Fibroblast of skin of scalp (primary cell): ENCODE results near the gene FAM20C.

Experiments used
- DNase-seq: peaks from one replicate; pipeline ENCODE4 v3.0.0-alpha.2; 2013

Gene FAM20C

GRCh38 chr7:159370-160270 is 32.8 kb upstream of the FAM20C start:
- no peak for DNase-seq

GRCh38 chr7:160958-161725 is 31.2 kb upstream of the FAM20C start:
- DNase-seq: no peak

- no peak for DNase-seq
These were observed 29.6 kb upstream of the FAM20C start for GRCh38 chr7:162632-163297.

- no peak for DNase-seq
These were observed 29.1 kb upstream of the FAM20C start for GRCh38 chr7:163298-163695.

- no peak for DNase-seq
These were observed 28.1 kb upstream of the FAM20C start for GRCh38 chr7:163971-164881.

GRCh38 chr7:164882-165660 is 27.3 kb upstream of the FAM20C start:
- no peak for DNase-seq

GRCh38 chr7:165661-166337 is 26.6 kb upstream of the FAM20C start:
- DNase-seq: no peak

GRCh38 chr7:166338-167060 is 25.9 kb upstream of the FAM20C start:
- no peak for DNase-seq

GRCh38 chr7:167090-167855 is 25.1 kb upstream of the FAM20C start:
- DNase-seq: no peak

GRCh38 chr7:167976-168791 is 24.2 kb upstream of the FAM20C start:
- DNase-seq: no peak

GRCh38 chr7:169276-170172 is 22.8 kb upstream of the FAM20C start:
- DNase-seq: no peak

GRCh38 chr7:170551-171363 is 21.6 kb upstream of the FAM20C start:
- DNase-seq: no peak

GRCh38 chr7:171364-171904 is 20.9 kb upstream of the FAM20C start:
- DNase-seq: no peak

GRCh38 chr7:171912-172515 is 20.4 kb upstream of the FAM20C start:
- no peak for DNase-seq

GRCh38 chr7:173209-173918 is 19.0 kb upstream of the FAM20C start:
- DNase-seq: no peak
